Thoracic aorta (tissue), 2 donors: ENCODE data around the gene SHROOM1. TPM values are rescaled to one million over a fixed set of nuclear protein-coding genes. Genes with fewer than 3 reads are reported as not detected.

Experiments
- ATAC-seq: fragments of 150-250 bp; one replicate; pipeline ENCODE4 v1.8.0; 2017; ENCODE audit warnings: low read depth; ENCODE audit not compliant: insufficient number of reproducible peaks, low FRiP score
- DNase-seq: peaks from one replicate; pipeline ENCODE4 v3.0.0-alpha.2; 2020; ENCODE audit warnings: low spot score
- H3K27ac ChIP-seq, 2 donors: fragments of 200-600 bp; sonication (generic); 1 replicate in 1 of 2; 2 replicates in 1 of 2; pipeline ENCODE4 v1.5.1; 2016; ENCODE audit warnings: mild to moderate bottlenecking in 2 of 2, moderate library complexity in 2 of 2
- H3K27me3 ChIP-seq: fragments of 200-600 bp; sonication (generic); replicated peaks from 2 replicates; pipeline ENCODE4 v1.6.0; 2016; ENCODE audit warnings: mild to moderate bottlenecking; ENCODE audit not compliant: insufficient read depth
- H3K36me3 ChIP-seq: fragments of 200-600 bp; sonication (generic); one replicate; pipeline ENCODE4 v1.5.1; 2016
- H3K4me1 ChIP-seq, 2 donors: fragments of 200-600 bp; sonication (generic); 1 replicate in 1 of 2; 2 replicates in 1 of 2; pipeline versions ENCODE4 v1.5.1 to v1.6.0; 2016; ENCODE audit warnings: low read depth in 2 of 2, mild to moderate bottlenecking in 1 of 2; ENCODE audit not compliant: control insufficient read depth in 1 of 2
- H3K4me3 ChIP-seq: fragments of 200-600 bp; sonication (generic); 2 replicates; pipeline ENCODE4 v1.5.1; 2016; ENCODE audit warnings: mild to moderate bottlenecking
- H3K9me3 ChIP-seq: fragments of 200-600 bp; sonication (generic); 2 replicates; pipeline ENCODE4 v1.5.1; 2016
- total RNA-seq, 2 donors: library from RNA; depleted of rRNA; stranded (reverse); fragments of >200 nt; gene quantifications; one replicate each; pipeline versions ENCODE4 v1.1.0 to v1.2.3, GENCODE V29; 2016
- TF ChIP-seq, protein P1 (sequence below): fragments of 200-600 bp; sonication (generic); IDR thresholded peaks from one replicate; pipeline ENCODE4 v1.5.1; 2019; ENCODE audit warnings: antibody characterized with exemption

The SHROOM1 gene
- total RNA-seq, 2 donors from 2014 or later, result 13.1 to 15.4 TPM

DNA sequence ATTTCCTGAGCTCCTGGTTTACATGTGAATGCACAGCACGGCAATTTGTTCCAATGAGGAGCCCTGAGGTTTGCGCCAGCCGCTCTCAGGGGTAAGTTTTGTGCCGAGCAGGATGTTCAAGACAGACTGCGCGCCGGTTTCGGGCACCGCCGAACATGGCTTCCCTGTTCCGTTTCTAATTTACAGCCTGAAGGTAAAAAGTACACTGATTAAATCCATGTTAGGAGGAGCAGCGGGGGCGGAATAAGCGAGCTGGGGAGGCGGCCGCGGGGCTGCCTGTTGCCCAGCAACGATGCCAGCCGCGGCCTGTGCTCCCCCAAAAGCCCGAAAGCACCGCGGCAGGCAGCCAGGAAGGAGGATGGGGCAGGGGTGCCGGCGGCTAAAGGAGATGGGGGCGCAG is 11.0 kb downstream of the SHROOM1 start:
- ATAC-seq (no peak), DNase-seq (no peak)
- no peaks in the 10 kb centered on the region for H3K9me3 ChIP-seq
- TF ChIP-seq, protein P1, sequence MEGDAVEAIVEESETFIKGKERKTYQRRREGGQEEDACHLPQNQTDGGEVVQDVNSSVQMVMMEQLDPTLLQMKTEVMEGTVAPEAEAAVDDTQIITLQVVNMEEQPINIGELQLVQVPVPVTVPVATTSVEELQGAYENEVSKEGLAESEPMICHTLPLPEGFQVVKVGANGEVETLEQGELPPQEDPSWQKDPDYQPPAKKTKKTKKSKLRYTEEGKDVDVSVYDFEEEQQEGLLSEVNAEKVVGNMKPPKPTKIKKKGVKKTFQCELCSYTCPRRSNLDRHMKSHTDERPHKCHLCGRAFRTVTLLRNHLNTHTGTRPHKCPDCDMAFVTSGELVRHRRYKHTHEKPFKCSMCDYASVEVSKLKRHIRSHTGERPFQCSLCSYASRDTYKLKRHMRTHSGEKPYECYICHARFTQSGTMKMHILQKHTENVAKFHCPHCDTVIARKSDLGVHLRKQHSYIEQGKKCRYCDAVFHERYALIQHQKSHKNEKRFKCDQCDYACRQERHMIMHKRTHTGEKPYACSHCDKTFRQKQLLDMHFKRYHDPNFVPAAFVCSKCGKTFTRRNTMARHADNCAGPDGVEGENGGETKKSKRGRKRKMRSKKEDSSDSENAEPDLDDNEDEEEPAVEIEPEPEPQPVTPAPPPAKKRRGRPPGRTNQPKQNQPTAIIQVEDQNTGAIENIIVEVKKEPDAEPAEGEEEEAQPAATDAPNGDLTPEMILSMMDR, result no peak
- no peak overlapping the region for H3K27ac ChIP-seq
- peaks cover 0 to 15% of the 10 kb centered on the region in 2 donors for H3K4me1 ChIP-seq
- peak overlapping the region; percentile 26 for H3K4me3 ChIP-seq
- H3K36me3 ChIP-seq, result no peaks in the 10 kb centered on the region
- H3K27me3 ChIP-seq, result no peaks in the 10 kb centered on the region

DNA sequence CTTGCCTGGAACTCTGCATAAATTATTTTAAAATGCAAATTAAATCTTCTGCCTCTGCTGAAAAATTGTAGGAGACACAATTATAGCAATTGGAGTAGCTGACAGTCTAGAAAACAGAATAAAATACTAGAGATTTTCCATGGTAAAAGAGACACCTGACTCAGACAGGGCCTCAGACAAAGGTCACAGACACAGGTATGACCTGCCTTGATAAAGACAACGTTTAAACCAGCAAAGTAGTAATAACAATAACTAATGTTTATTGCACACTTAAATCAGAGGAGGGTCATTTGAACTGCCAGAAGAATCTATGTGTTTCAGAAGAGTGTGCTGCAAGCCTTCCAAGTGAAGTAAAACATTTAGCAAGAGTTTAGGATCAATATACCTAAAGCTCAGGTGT is 13.4 kb downstream of the SHROOM1 start:
- Histone ChIP-seq H3K4me3 (no peak overlapping the region), H3K27me3 (peaks cover 3% of the 10 kb centered on the region), H3K27ac (no peak overlapping the region), H3K4me1 (peaks cover 4 to 8% of the 10 kb centered on the region in 2 donors), H3K36me3 (no peaks in the 10 kb centered on the region), H3K9me3 (no peaks in the 10 kb centered on the region)
- DNase-seq (no peak), ATAC-seq (no peak)
- TF ChIP-seq, protein P1, result no peak

DNA sequence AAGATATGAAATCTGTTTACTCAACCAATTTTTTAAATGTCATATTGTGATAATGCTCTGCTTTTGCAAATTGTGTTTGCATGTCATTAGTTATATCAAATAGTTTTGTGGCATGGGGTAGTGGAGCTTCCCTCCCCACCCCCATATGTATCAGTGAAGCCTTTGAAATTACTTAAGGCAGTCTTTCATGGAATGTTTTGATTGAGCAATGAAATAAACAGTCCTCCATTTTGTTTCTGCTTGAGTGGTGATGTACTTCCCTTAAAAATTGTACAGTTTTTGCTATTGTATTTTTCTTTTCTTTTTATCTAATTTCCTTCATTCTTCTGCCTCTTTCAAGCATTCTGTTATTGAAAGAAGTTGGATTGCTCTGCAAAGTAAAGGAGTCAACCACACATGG is 13.9 kb downstream of the SHROOM1 start:
- Histone ChIP-seq H3K27ac (no peak overlapping the region), H3K27me3 (peaks cover 3% of the 10 kb centered on the region), H3K4me1 (peaks cover 4 to 8% of the 10 kb centered on the region in 2 donors), H3K4me3 (no peak overlapping the region), H3K36me3 (no peaks in the 10 kb centered on the region), H3K9me3 (no peaks in the 10 kb centered on the region)
- DNase-seq, result no peak
- ATAC-seq, result no peak
- TF ChIP-seq, protein P1, result no peak

DNA sequence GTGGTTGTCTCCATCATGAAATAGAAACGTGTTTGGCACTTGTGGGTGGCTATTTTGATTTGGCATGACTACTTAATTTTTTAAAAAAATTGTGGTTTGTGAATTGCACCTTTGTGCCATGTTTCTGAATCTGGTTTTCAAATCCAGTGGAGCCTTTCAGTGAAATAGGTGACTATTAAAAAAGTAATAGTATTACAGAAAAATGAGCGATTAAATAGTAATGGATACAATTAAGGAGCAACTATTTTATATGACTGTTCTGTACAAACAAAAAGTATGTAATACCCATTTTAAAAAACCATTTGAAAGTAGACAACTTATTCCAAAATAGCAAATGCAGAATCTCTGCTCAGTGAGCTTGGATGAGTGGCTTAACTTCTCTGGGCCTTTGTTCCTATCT is 14.4 kb downstream of the SHROOM1 start:
- Histone ChIP-seq H3K27me3 (peaks cover 3% of the 10 kb centered on the region), H3K4me3 (no peak overlapping the region), H3K27ac (no peak overlapping the region), H3K36me3 (no peaks in the 10 kb centered on the region), H3K4me1 (peaks cover 4 to 8% of the 10 kb centered on the region in 2 donors), H3K9me3 (no peaks in the 10 kb centered on the region)
- no peak for DNase-seq
- no peak for ATAC-seq
- TF ChIP-seq, protein P1, result no peak

DNA sequence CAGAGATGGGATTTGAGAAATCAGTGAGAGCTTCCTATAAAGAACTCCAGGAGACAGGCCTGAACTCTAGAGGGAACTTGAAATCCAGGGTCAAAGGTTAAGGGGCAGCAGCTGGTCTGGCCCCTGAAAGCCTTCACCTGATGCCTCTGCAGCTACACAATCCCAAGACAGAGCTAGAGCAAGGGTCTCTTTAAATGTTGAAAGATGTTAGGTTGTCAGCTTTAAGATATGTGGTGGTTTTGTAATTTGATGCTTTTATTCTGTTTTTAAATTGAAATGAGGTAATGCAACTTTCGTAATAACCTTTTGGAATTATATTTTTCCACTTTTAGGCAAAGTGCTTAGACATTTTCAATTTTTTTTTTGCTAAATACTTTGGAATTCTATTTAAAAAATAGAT is 15.0 kb downstream of the SHROOM1 start:
- no peak overlapping the region for H3K4me3 ChIP-seq
- DNase-seq (no peak), ATAC-seq (no peak)
- peaks cover 3% of the 10 kb centered on the region for H3K27me3 ChIP-seq
- H3K9me3 ChIP-seq, result no peaks in the 10 kb centered on the region
- H3K36me3 ChIP-seq, result no peaks in the 10 kb centered on the region
- TF ChIP-seq, protein P1, result no peak
- peaks cover 4 to 8% of the 10 kb centered on the region in 2 donors for H3K4me1 ChIP-seq
- H3K27ac ChIP-seq, result no peak overlapping the region
